K562 (cell line): ENCODE results near the gene IFT25. TPM values are rescaled to one million over a fixed set of nuclear protein-coding genes. Genes with fewer than 3 reads are reported as not detected.

Experiments used
- CEBPG ChIP-seq, 3 experiments: fragments of 200-800 bp in 1 of 3; sonication (Bioruptor generic) in 1 of 3; sonication (generic) in 1 of 3; formaldehyde crosslinking in 1 of 3; IDR thresholded peaks in 2 of 3; conservative IDR thresholded peaks in 1 of 3; 2 replicates each; pipeline versions ENCODE4 v1.6.1 to v1.8.0; 2016 to 2022; ENCODE audit warnings: missing compliant biosample characterization in 2 of 3, missing genetic modification characterization in 2 of 3, mild to moderate bottlenecking in 1 of 3, missing genetic modification reagents in 1 of 3
- ETV5 ChIP-seq: sonication (generic); formaldehyde crosslinking; IDR thresholded peaks from 2 replicates; pipeline ENCODE4 v1.4.0; 2020; ENCODE audit warnings: low read depth, mild to moderate bottlenecking, missing genetic modification reagents
- MGA ChIP-seq: fragments of 450-650 bp; IDR thresholded peaks from 2 replicates; pipeline ENCODE4 v1.6.1; 2016; ENCODE audit warnings: mild to moderate bottlenecking, moderate library complexity
- MLLT1 ChIP-seq, 2 experiments: fragments of 450-650 bp; IDR thresholded peaks; 2 replicates each; pipeline ENCODE4 v1.6.1; 2016
- TARDBP ChIP-seq: fragments of 450-650 bp; IDR thresholded peaks from 2 replicates; pipeline ENCODE4 v1.6.1; 2016
- TEAD1 ChIP-seq, 2 experiments: fragments of 450-650 bp in 1 of 2; sonication (generic) in 1 of 2; formaldehyde crosslinking; IDR thresholded peaks; 2 replicates each; pipeline versions ENCODE4 v1.4.0 to v1.8.0; 2020 to 2022; ENCODE audit warnings: mild to moderate bottlenecking in 2 of 2, missing genetic modification reagents in 1 of 2
- polyA plus RNA-seq, 8 experiments: library from polyadenylated mRNA; depleted of rRNA in 4 of 8; stranded (reverse) in 5 of 8; unstranded in 3 of 8; fragments of >200 nt; fragmentation: Nextera tagmentation in 2 of 8; fragmentation: Illumina TruSeq in 1 of 8; extraction: Ambion mirVana in 2 of 8; extraction: Trizol in 1 of 8; gene quantifications; 2 replicates each; pipeline versions ENCODE4 v1.2.1 to v1.2.3, GENCODE V29; 2011 to 2014; ENCODE audit warnings: inconsistent platforms in 1 of 8, missing spikeins in 1 of 8
- total RNA-seq, 7 experiments: library from RNA; depleted of rRNA in 6 of 7; stranded (reverse); fragments of >200 nt in 6 of 7; fragmentation: Illumina TruSeq in 2 of 7; extraction: Trizol in 2 of 7; gene quantifications; 2 replicates each; pipeline versions ENCODE4 v1.2.1 to v1.2.3, GENCODE V29; 2011 to 2021; ENCODE audit warnings: low replicate concordance in 1 of 7

IFT25 gene
- total and polyA plus RNA-seq, 9 of the 15 experiments (the other 6 are each of a cell fraction or from before 2014, with no cell fraction given) = 93.6 to 209 (median 167) TPM

DNA sequence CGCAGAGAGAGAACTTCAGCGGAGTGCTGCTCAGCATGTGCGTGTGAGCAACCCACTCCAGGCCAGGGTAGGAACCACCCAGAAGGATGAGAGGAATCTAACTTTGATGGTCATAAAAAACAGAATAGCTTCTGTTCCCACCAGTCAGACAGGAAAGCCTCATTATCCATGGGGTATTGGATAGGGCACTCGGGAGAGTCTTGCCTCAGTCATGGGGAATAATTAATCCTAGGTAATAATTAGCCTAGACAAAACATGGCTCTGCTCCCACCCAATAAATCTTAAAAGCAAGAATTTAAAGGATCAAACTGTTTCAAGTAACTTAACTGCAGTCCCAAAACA lies 37.2 kb upstream of the IFT25 start (continued):
- 0 out of 2 replicates have a peak, but pooled peaks have one; percentile 47 for TF ChIP-seq MGA
- TF ChIP-seq TARDBP = no peak
- no peak for TF ChIP-seq TEAD1 (CRISPR knock-in tag; IDR thresholded peaks at IDR 0.05)
- no peak for TF ChIP-seq MLLT1 (IDR thresholded peaks at IDR 0.05)
- TF ChIP-seq CEBPG (CRISPR knock-in tag; IDR thresholded peaks at IDR 0.05) = no peak
- no peak for TF ChIP-seq CEBPG (tag; conservative IDR thresholded peaks at IDR 0.05 in 1 of 2, IDR thresholded peaks at IDR 0.05 in 1 of 2)
- no peak for TF ChIP-seq ETV5 (CRISPR knock-in tag)
